GM12878 (cell line): ENCODE measurements around the gene ATXN1. TPM values are rescaled to one million over a fixed set of nuclear protein-coding genes. Genes with fewer than 3 reads are reported as not detected.

Experiments
- ATAC-seq: fragments of 200-7000 bp; cut with Tn5 transposase; 3 replicates; pipeline ENCODE4 v1.9.1; 2020; ENCODE audit warnings: mild to moderate bottlenecking, moderate library complexity
- BruUV-seq: library from RNA; stranded (reverse); fragments of 400-500 nt; replicated peaks from 2 replicates; lab custom pipeline; 2021; lab: Mats Ljungman, UMichigan
- CTCF ChIA-PET: fragments of 300-600 bp; sonication (Branson Sonifier 250); formaldehyde crosslinking; extraction: SDS; loops from one replicate; lab custom pipeline; 2021; ENCODE audit warnings: inconsistent platforms; lab: Yijun Ruan, JAX
- POLR2A ChIA-PET: fragments of 350-600 bp; formaldehyde crosslinking; extraction: SDS; loops from one replicate; lab custom pipeline; 2021; ENCODE audit warnings: inconsistent platforms; lab: Charles Lee
- RAD21 ChIA-PET: fragments of 300-600 bp; sonication (Branson Sonifier 250); formaldehyde crosslinking; loops from one replicate; lab custom pipeline; 2023; ENCODE audit warnings: antibody characterized with exemption; ENCODE audit not compliant: unreplicated experiment; lab: Charles Lee
- SMC1A ChIA-PET: fragments of 300-600 bp; sonication (Branson Sonifier 250); formaldehyde crosslinking; loops from one replicate; lab custom pipeline; 2023; ENCODE audit not compliant: unreplicated experiment, uncharacterized antibody; lab: Charles Lee
- DNase-seq: peaks from one replicate; pipeline ENCODE4 v3.0.0-alpha.2; 2011; ENCODE audit warnings: low read depth, low spot score
- FAIRE-seq: peaks from 3 replicates; lab custom pipeline; 2011; peaks lifted over from hg19 to GRCh38; lab: Jason Lieb, UNC
- H2AFZ ChIP-seq: 2 replicates; pipeline ENCODE4 v1.6.0; 2011; ENCODE audit warnings: low read depth, low read length, control low read depth; ENCODE audit not compliant: control insufficient read depth
- H3K27ac ChIP-seq: 2 replicates; pipeline ENCODE4 v1.5.1; 2011; ENCODE audit warnings: control low read depth; ENCODE audit not compliant: control insufficient read depth, insufficient read depth
- H3K27me3 ChIP-seq, 2 experiments: replicated peaks in 1 of 2; 2 replicates each; pipeline versions ENCODE4 v1.6.0 to v1.6.1; 2011; ENCODE audit warnings: low read length in 1 of 2; ENCODE audit not compliant: control insufficient read depth in 2 of 2, insufficient read depth in 2 of 2
- H3K36me3 ChIP-seq, 2 experiments: 2 replicates each; pipeline ENCODE4 v1.5.1; 2011; ENCODE audit warnings: low read length in 1 of 2; ENCODE audit not compliant: control insufficient read depth in 2 of 2, insufficient read depth in 2 of 2
- H3K4me1 ChIP-seq: 2 replicates; pipeline ENCODE4 v1.6.1; 2011; ENCODE audit warnings: mild to moderate bottlenecking, low read length, moderate library complexity, mixed read lengths; ENCODE audit not compliant: control insufficient read depth, insufficient read depth
- H3K4me2 ChIP-seq: 2 replicates; pipeline ENCODE4 v1.6.0; 2011; ENCODE audit warnings: control low read depth; ENCODE audit not compliant: control insufficient read depth, insufficient read depth
- H3K4me3 ChIP-seq: fragments of 200-600 bp; sonication (generic); 2 replicates; pipeline ENCODE4 v1.5.1; 2016
- H3K79me2 ChIP-seq: 2 replicates; pipeline ENCODE4 v1.6.0; 2011; ENCODE audit warnings: low read length; ENCODE audit not compliant: control insufficient read depth, insufficient read depth
- H3K9ac ChIP-seq: 2 replicates; pipeline ENCODE4 v1.8.0; 2011; ENCODE audit warnings: low read length, control low read depth, mixed read lengths; ENCODE audit not compliant: control insufficient read depth, insufficient read depth
- H3K9me3 ChIP-seq: replicated peaks from 3 replicates; pipeline ENCODE4 v1.5.1; 2011; ENCODE audit warnings: mild to moderate bottlenecking, low read length; ENCODE audit not compliant: control insufficient read depth, insufficient read depth
- H4K20me1 ChIP-seq: 2 replicates; pipeline ENCODE4 v1.6.0; 2011; ENCODE audit not compliant: control insufficient read depth, insufficient read depth
- CTCF ChIP-seq, 3 experiments: IDR thresholded peaks in 2 of 3; conservative IDR thresholded peaks in 1 of 3; 2 replicates each; pipeline ENCODE4 v1.5.1; 2011; ENCODE audit warnings: low read depth in 3 of 3, low read length in 3 of 3, mild to moderate bottlenecking in 3 of 3, control low read depth in 2 of 3, moderate library complexity in 2 of 3, inconsistent platforms in 1 of 3, mixed read lengths in 1 of 3; ENCODE audit not compliant: control insufficient read depth in 2 of 3, insufficient read depth in 1 of 3; ENCODE audit errors: extremely low read depth in 1 of 3
- DPF2 ChIP-seq: fragments of 450-650 bp; IDR thresholded peaks from 2 replicates; pipeline ENCODE4 v1.6.1; 2017; ENCODE audit warnings: mild to moderate bottlenecking
- EED ChIP-seq: sonication (generic); IDR thresholded peaks from 2 replicates; pipeline ENCODE4 v1.6.1; 2016; ENCODE audit warnings: antibody characterized with exemption, low read depth
- FOS ChIP-seq: IDR thresholded peaks from 3 replicates; pipeline ENCODE4 v1.6.1; 2011; ENCODE audit warnings: borderline replicate concordance; ENCODE audit not compliant: insufficient read length; ENCODE audit errors: extremely low read depth
- HDAC6 ChIP-seq: fragments of 200-600 bp; sonication (generic); IDR thresholded peaks from one replicate; pipeline ENCODE4 v1.8.0; 2017; ENCODE audit warnings: antibody characterized with exemption; ENCODE audit not compliant: unreplicated experiment
- MTA3 ChIP-seq: IDR thresholded peaks from 2 replicates; pipeline ENCODE4 v1.6.1; 2012; ENCODE audit warnings: low read length, inconsistent platforms, borderline replicate concordance
- NR2C2 ChIP-seq: IDR thresholded peaks from 2 replicates; pipeline ENCODE4 v1.6.1; 2011; ENCODE audit warnings: borderline replicate concordance, low read depth; ENCODE audit not compliant: control insufficient read depth, insufficient read length
- REST ChIP-seq: IDR thresholded peaks from 2 replicates; pipeline ENCODE4 v1.6.1; 2012; ENCODE audit warnings: mild to moderate bottlenecking, low read depth, low read length
- SREBF1 ChIP-seq: IDR thresholded peaks from 2 replicates; pipeline ENCODE4 v1.6.1; 2012; ENCODE audit warnings: mild to moderate bottlenecking, low read length
- WRNIP1 ChIP-seq: IDR thresholded peaks from 2 replicates; pipeline ENCODE4 v1.6.1; 2011; ENCODE audit warnings: low read depth, low read length, improper control_type of control experiment, borderline replicate concordance
- ZBTB40 ChIP-seq: fragments of 450-650 bp; IDR thresholded peaks from 2 replicates; pipeline ENCODE4 v1.6.1; 2016; ENCODE audit warnings: mild to moderate bottlenecking, moderate library complexity, borderline replicate concordance
- WGBS: methylation state at CpG from one replicate; pipeline ENCODE4 v1.1.6; 2016; ENCODE audit warnings: low lambda C conversion rate; ENCODE audit not compliant: insufficient replicate concordance, insufficient coverage; ENCODE audit errors: missing lambda C conversion rate; 5-methylcytosine and 5-hydroxymethylcytosine counted together
- in situ Hi-C: fragments of 300-500 bp; cut with MboI; formaldehyde crosslinking; loops from 9 replicates; pipeline ENCODE4 v1.14.3; 2018; ENCODE audit warnings: mixed read lengths
- intact Hi-C: fragments of 100-400 bp; cut with micrococcal nuclease; formaldehyde crosslinking; loops from one replicate; pipeline ENCODE4 v1.14.2; 2022; ENCODE audit not compliant: unreplicated experiment
- polyA plus RNA-seq, 11 experiments: library from polyadenylated mRNA; depleted of rRNA in 4 of 11; unstranded in 6 of 11; stranded (reverse) in 5 of 11; fragments of >200 nt; fragmentation: Nextera tagmentation in 4 of 11; fragmentation: Illumina TruSeq in 1 of 11; extraction: Ambion mirVana in 4 of 11; extraction: Trizol in 1 of 11; gene quantifications; 1 replicate in 1 of 11; 2 replicates in 10 of 11; pipeline versions ENCODE4 v1.2.1 to v1.2.3, GENCODE V29; 2011 to 2016; ENCODE audit warnings: inconsistent platforms in 2 of 11, missing spikeins in 2 of 11, low read depth in 1 of 11
- total RNA-seq, 4 experiments: library from RNA; depleted of rRNA in 3 of 4; stranded (reverse); fragments of >200 nt in 3 of 4; fragmentation: Illumina TruSeq in 1 of 4; extraction: Trizol in 1 of 4; gene quantifications; 2 replicates each; pipeline versions ENCODE4 v1.2.1 to v1.2.3, GENCODE V29; 2013 to 2021
- TF ChIP-seq, protein P1 (sequence below): fragments of 450-650 bp; IDR thresholded peaks from 2 replicates; pipeline ENCODE4 v1.6.1; 2017; ENCODE audit warnings: borderline replicate concordance

Gene ATXN1
- total and polyA plus RNA-seq, 10 of the 15 experiments (the other 5 are each of a cell fraction or from before 2014, with no cell fraction given), result 12.2 to 51.2 (median 20.5) TPM

- no peak for TF ChIP-seq CTCF (IDR thresholded peaks at IDR 0.05 in 2 of 3, conservative IDR thresholded peaks at IDR 0.05 in 1 of 3; ENCODE audit: control insufficient read depth in 2 of 3, extremely low read depth in 1 of 3, insufficient read depth in 1 of 3, low read depth in 3 of 3, low read length in 3 of 3)
- no peak for TF ChIP-seq FOS
- no peak for TF ChIP-seq NR2C2
- TF ChIP-seq MTA3, result no peak
- no peak for TF ChIP-seq WRNIP1
- TF ChIP-seq, all 136 proteins: peak for 0
Measured at GRCh38 chr6:16389642-16390041, 371.6 kb downstream of the ATXN1 start (continued).

- ChIA-PET CTCF (interaction anchor here (1.3 kb wide), 1 partner anchor 15 kb away, joined by 4 read pairs; no protein-coding TSS in a partner anchor), POLR2A (no interaction called here), SMC1A (interaction anchor here (1.0 kb wide), 1 partner anchor 12 kb away, joined by 4 read pairs; no protein-coding TSS in a partner anchor), RAD21 (no interaction called here)
- Histone ChIP-seq H3K36me3 (peaks cover 7% of the 10 kb centered on the region in 2 experiments; a peak in 3 of 4 replicates), H3K27me3 (no peaks in the 10 kb centered on the region), H3K4me2 (no peak overlapping the region), H3K9me3 (no peaks in the 10 kb centered on the region; the same call in 2 of the 3 replicates), H3K79me2 (no peaks in the 10 kb centered on the region; the same call in 1 of the 2 replicates), H3K4me3 (no peak overlapping the region), H3K27ac (no peak overlapping the region), H3K9ac (no peak overlapping the region), H4K20me1 (no peaks in the 10 kb centered on the region), H2AFZ (no peak overlapping the region), H3K4me1 (no peaks in the 10 kb centered on the region)
- no TSS peak for BruUV-seq
- 48% methylated on average over 1 of the region's 1 CpG for WGBS
- DNase-seq (no peak), ATAC-seq (no peak), FAIRE-seq (no peak)
- in situ Hi-C loops (no loop called here), intact Hi-C loops (no loop called here)
- TF ChIP-seq DPF2, result no peak
- no peak for TF ChIP-seq SREBF1
- TF ChIP-seq, protein P1, sequence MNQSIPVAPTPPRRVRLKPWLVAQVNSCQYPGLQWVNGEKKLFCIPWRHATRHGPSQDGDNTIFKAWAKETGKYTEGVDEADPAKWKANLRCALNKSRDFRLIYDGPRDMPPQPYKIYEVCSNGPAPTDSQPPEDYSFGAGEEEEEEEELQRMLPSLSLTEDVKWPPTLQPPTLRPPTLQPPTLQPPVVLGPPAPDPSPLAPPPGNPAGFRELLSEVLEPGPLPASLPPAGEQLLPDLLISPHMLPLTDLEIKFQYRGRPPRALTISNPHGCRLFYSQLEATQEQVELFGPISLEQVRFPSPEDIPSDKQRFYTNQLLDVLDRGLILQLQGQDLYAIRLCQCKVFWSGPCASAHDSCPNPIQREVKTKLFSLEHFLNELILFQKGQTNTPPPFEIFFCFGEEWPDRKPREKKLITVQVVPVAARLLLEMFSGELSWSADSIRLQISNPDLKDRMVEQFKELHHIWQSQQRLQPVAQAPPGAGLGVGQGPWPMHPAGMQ, result no peak
- TF ChIP-seq HDAC6, result no peak
- TF ChIP-seq REST, result no peak
- TF ChIP-seq ZBTB40, result no peak
- TF ChIP-seq EED, result no peak
Measured at GRCh38 chr6:16388488-16388887, 372.8 kb downstream of the ATXN1 start.
